GM12878 (cell line): ENCODE data around the gene ERCC1. TPM values are rescaled to one million over a fixed set of nuclear protein-coding genes. Genes with fewer than 3 reads are reported as not detected.

Experiments
- ATAC-seq: fragments of 200-7000 bp; cut with Tn5 transposase; 3 replicates; pipeline ENCODE4 v1.9.1; 2020; ENCODE audit warnings: mild to moderate bottlenecking, moderate library complexity
- BruUV-seq: library from RNA; stranded (reverse); fragments of 400-500 nt; replicated peaks from 2 replicates; lab custom pipeline; 2021; lab: Mats Ljungman, UMichigan
- CTCF ChIA-PET: fragments of 300-600 bp; sonication (Branson Sonifier 250); formaldehyde crosslinking; extraction: SDS; loops from one replicate; lab custom pipeline; 2021; ENCODE audit warnings: inconsistent platforms; lab: Yijun Ruan, JAX
- POLR2A ChIA-PET: fragments of 350-600 bp; formaldehyde crosslinking; extraction: SDS; loops from one replicate; lab custom pipeline; 2021; ENCODE audit warnings: inconsistent platforms; lab: Charles Lee
- RAD21 ChIA-PET: fragments of 300-600 bp; sonication (Branson Sonifier 250); formaldehyde crosslinking; loops from one replicate; lab custom pipeline; 2023; ENCODE audit warnings: antibody characterized with exemption; ENCODE audit not compliant: unreplicated experiment; lab: Charles Lee
- SMC1A ChIA-PET: fragments of 300-600 bp; sonication (Branson Sonifier 250); formaldehyde crosslinking; loops from one replicate; lab custom pipeline; 2023; ENCODE audit not compliant: unreplicated experiment, uncharacterized antibody; lab: Charles Lee
- DNase-seq: peaks from one replicate; pipeline ENCODE4 v3.0.0-alpha.2; 2011; ENCODE audit warnings: low read depth, low spot score
- FAIRE-seq: peaks from 3 replicates; lab custom pipeline; 2011; peaks lifted over from hg19 to GRCh38; lab: Jason Lieb, UNC
- H2AFZ ChIP-seq: 2 replicates; pipeline ENCODE4 v1.6.0; 2011; ENCODE audit warnings: low read depth, low read length, control low read depth; ENCODE audit not compliant: control insufficient read depth
- H3K27ac ChIP-seq: 2 replicates; pipeline ENCODE4 v1.5.1; 2011; ENCODE audit warnings: control low read depth; ENCODE audit not compliant: control insufficient read depth, insufficient read depth
- H3K27me3 ChIP-seq, 2 experiments: replicated peaks in 1 of 2; 2 replicates each; pipeline versions ENCODE4 v1.6.0 to v1.6.1; 2011; ENCODE audit warnings: low read length in 1 of 2; ENCODE audit not compliant: control insufficient read depth in 2 of 2, insufficient read depth in 2 of 2
- H3K36me3 ChIP-seq, 2 experiments: 2 replicates each; pipeline ENCODE4 v1.5.1; 2011; ENCODE audit warnings: low read length in 1 of 2; ENCODE audit not compliant: control insufficient read depth in 2 of 2, insufficient read depth in 2 of 2
- H3K4me1 ChIP-seq: 2 replicates; pipeline ENCODE4 v1.6.1; 2011; ENCODE audit warnings: mild to moderate bottlenecking, low read length, moderate library complexity, mixed read lengths; ENCODE audit not compliant: control insufficient read depth, insufficient read depth
- H3K4me2 ChIP-seq: 2 replicates; pipeline ENCODE4 v1.6.0; 2011; ENCODE audit warnings: control low read depth; ENCODE audit not compliant: control insufficient read depth, insufficient read depth
- H3K4me3 ChIP-seq: fragments of 200-600 bp; sonication (generic); 2 replicates; pipeline ENCODE4 v1.5.1; 2016
- H3K79me2 ChIP-seq: 2 replicates; pipeline ENCODE4 v1.6.0; 2011; ENCODE audit warnings: low read length; ENCODE audit not compliant: control insufficient read depth, insufficient read depth
- H3K9ac ChIP-seq: 2 replicates; pipeline ENCODE4 v1.8.0; 2011; ENCODE audit warnings: low read length, control low read depth, mixed read lengths; ENCODE audit not compliant: control insufficient read depth, insufficient read depth
- H3K9me3 ChIP-seq: replicated peaks from 3 replicates; pipeline ENCODE4 v1.5.1; 2011; ENCODE audit warnings: mild to moderate bottlenecking, low read length; ENCODE audit not compliant: control insufficient read depth, insufficient read depth
- H4K20me1 ChIP-seq: 2 replicates; pipeline ENCODE4 v1.6.0; 2011; ENCODE audit not compliant: control insufficient read depth, insufficient read depth
- BCL3 ChIP-seq: IDR thresholded peaks from 2 replicates; pipeline ENCODE4 v1.6.1; 2011; ENCODE audit warnings: borderline replicate concordance, low read depth, mild to moderate bottlenecking, moderate library complexity, low read length; ENCODE audit not compliant: insufficient read depth, poor library complexity, severe bottlenecking
- BHLHE40 ChIP-seq, 2 experiments: fragments of 450-650 bp in 1 of 2; IDR thresholded peaks; 2 replicates each; pipeline ENCODE4 v1.6.1; 2011 to 2017; ENCODE audit warnings: low read depth in 2 of 2, borderline replicate concordance in 1 of 2, improper control_type of control experiment in 1 of 2, low read length in 1 of 2, mild to moderate bottlenecking in 1 of 2
- GABPA ChIP-seq: IDR thresholded peaks from 2 replicates; pipeline ENCODE4 v1.6.1; 2014; ENCODE audit warnings: antibody characterized with exemption, low read depth, mild to moderate bottlenecking, inconsistent platforms
- NFYA ChIP-seq: IDR thresholded peaks from 2 replicates; pipeline ENCODE4 v1.6.1; 2011; ENCODE audit warnings: low read depth, mild to moderate bottlenecking, low read length, improper control_type of control experiment, borderline replicate concordance
- NKRF ChIP-seq: fragments of 450-650 bp; conservative IDR thresholded peaks from 2 replicates; pipeline ENCODE4 v1.6.1; 2017; ENCODE audit warnings: mild to moderate bottlenecking, moderate library complexity
- NR2C1 ChIP-seq: fragments of 450-650 bp; IDR thresholded peaks from 2 replicates; pipeline ENCODE4 v1.6.1; 2017; ENCODE audit warnings: antibody characterized with exemption, mild to moderate bottlenecking, moderate library complexity
- RUNX3 ChIP-seq: IDR thresholded peaks from 2 replicates; pipeline ENCODE4 v1.6.1; 2012; ENCODE audit warnings: low read length, inconsistent platforms
- SKIL ChIP-seq: fragments of 450-650 bp; IDR thresholded peaks from 2 replicates; pipeline ENCODE4 v1.6.1; 2017; ENCODE audit warnings: mild to moderate bottlenecking, low read depth, inconsistent platforms; ENCODE audit not compliant: poor library complexity, severe bottlenecking
- SMC3 ChIP-seq: IDR thresholded peaks from 2 replicates; pipeline ENCODE4 v1.6.1; 2011; ENCODE audit warnings: low read length, improper control_type of control experiment, borderline replicate concordance
- TAF1 ChIP-seq: IDR thresholded peaks from 2 replicates; pipeline ENCODE4 v1.6.1; 2011; ENCODE audit warnings: mild to moderate bottlenecking, low read depth, low read length, borderline replicate concordance
- USF2 ChIP-seq: IDR thresholded peaks from 2 replicates; pipeline ENCODE4 v1.6.1; 2011; ENCODE audit warnings: low read depth, low read length, improper control_type of control experiment, borderline replicate concordance
- WGBS: methylation state at CpG from one replicate; pipeline ENCODE4 v1.1.6; 2016; ENCODE audit warnings: low lambda C conversion rate; ENCODE audit not compliant: insufficient replicate concordance, insufficient coverage; ENCODE audit errors: missing lambda C conversion rate; 5-methylcytosine and 5-hydroxymethylcytosine counted together
- in situ Hi-C: fragments of 300-500 bp; cut with MboI; formaldehyde crosslinking; loops from 9 replicates; pipeline ENCODE4 v1.14.3; 2018; ENCODE audit warnings: mixed read lengths
- intact Hi-C: fragments of 100-400 bp; cut with micrococcal nuclease; formaldehyde crosslinking; loops from one replicate; pipeline ENCODE4 v1.14.2; 2022; ENCODE audit not compliant: unreplicated experiment
- polyA plus RNA-seq, 11 experiments: library from polyadenylated mRNA; depleted of rRNA in 4 of 11; unstranded in 6 of 11; stranded (reverse) in 5 of 11; fragments of >200 nt; fragmentation: Nextera tagmentation in 4 of 11; fragmentation: Illumina TruSeq in 1 of 11; extraction: Ambion mirVana in 4 of 11; extraction: Trizol in 1 of 11; gene quantifications; 1 replicate in 1 of 11; 2 replicates in 10 of 11; pipeline versions ENCODE4 v1.2.1 to v1.2.3, GENCODE V29; 2011 to 2016; ENCODE audit warnings: inconsistent platforms in 2 of 11, missing spikeins in 2 of 11, low read depth in 1 of 11
- total RNA-seq, 4 experiments: library from RNA; depleted of rRNA in 3 of 4; stranded (reverse); fragments of >200 nt in 3 of 4; fragmentation: Illumina TruSeq in 1 of 4; extraction: Trizol in 1 of 4; gene quantifications; 2 replicates each; pipeline versions ENCODE4 v1.2.1 to v1.2.3, GENCODE V29; 2013 to 2021

Gene ERCC1
- total and polyA plus RNA-seq, 10 of the 15 experiments (the other 5 are each of a cell fraction or from before 2014, with no cell fraction given), result 14.7 to 104 (median 61.1) TPM

GRCh38 chr19:45450012-45450333, 26.3 kb upstream of the ERCC1 start:
- ChIA-PET SMC1A (interaction anchor here (0.6 to 6.0 kb wide), 6 partner anchors 9 to 214 kb away, joined by 3 to 52 read pairs (median 3); partner anchors contain the start of gene FOSB), CTCF (interaction anchor here (1.1 to 6.4 kb wide), 6 partner anchors 11 to 36 kb away, joined by 3 to 176 read pairs (median 12); partner anchors contain the start of genes ERCC1 and FOSB), RAD21 (interaction anchor here (1.2 to 4.2 kb wide), 3 partner anchors 29 to 47 kb away, joined by 3 to 25 read pairs (median 5); no protein-coding TSS in a partner anchor), POLR2A (interaction anchor here (0.6 to 1.4 kb wide), 4 partner anchors 19 to 95 kb away, joined by 3 to 8 read pairs (median 6); no protein-coding TSS in a partner anchor)
- Histone ChIP-seq H3K27me3 (no peaks in the 10 kb centered on the region), H3K4me1 (peaks cover 32% of the 10 kb centered on the region), H3K4me3 (peak overlapping the region; percentile 85), H4K20me1 (no peaks in the 10 kb centered on the region), H2AFZ (peak overlapping the region; percentile 90), H3K4me2 (peak overlapping the region; percentile 100), H3K9ac (peak overlapping the region; percentile 69), H3K79me2 (peaks cover 3% of the 10 kb centered on the region; the same call in 1 of the 2 replicates), H3K9me3 (no peaks in the 10 kb centered on the region), H3K36me3 (no peaks in the 10 kb centered on the region), H3K27ac (peak overlapping the region; percentile 73)
- no peak for DNase-seq
- no TSS peak for BruUV-seq
- 2% methylated on average over 5 of the region's 5 CpGs for WGBS
- no peak for FAIRE-seq
- intact Hi-C loops, result loop anchor here (2.0 kb wide), 1 partner anchor 19 kb away; no protein-coding TSS in a partner anchor
- ATAC-seq, result peak; percentile 51
- in situ Hi-C loops, result loop anchor here (25.0 kb wide), 1 partner anchor 1688 kb away; the partner anchor contains the start of gene SMG9
- TF ChIP-seq NR2C1 (no peak), TAF1 (no peak), SKIL (no peak), GABPA (0 out of 2 replicates have a peak, but pooled peaks have one; percentile 53), RUNX3 (no peak), SMC3 (no peak), BCL3 (no peak), NKRF (no peak), NFYA (no peak), BHLHE40 (IDR thresholded peaks at IDR 0.05; ENCODE audit: borderline replicate concordance in 1 of 2, low read depth in 2 of 2, low read length in 1 of 2) (0 out of 4 replicates have a peak, but pooled peaks of 1 of the 2 experiments have one; percentile 18), USF2 (no peak)
